ENCODE results near the gene COASY. TPM values are rescaled to one million over a fixed set of nuclear protein-coding genes. Genes with fewer than 3 reads are reported as not detected.

COASY gene
- total and polyA plus RNA-seq, 4 donors, result 25.9 to 93.2 (median 64.3) TPM

- Histone ChIP-seq H3K36me3 (ENCODE audit: control insufficient read depth in 4 of 4, insufficient read depth in 4 of 4, low read length in 4 of 4) (peaks cover 0 to 22% (median 18%) of the 10 kb centered on the region in 4 donors), H3K27me3 (ENCODE audit: control insufficient read depth in 3 of 3, insufficient read depth in 3 of 3, low read length in 2 of 3) (no peaks in the 10 kb centered on the region), H3K9me3 (ENCODE audit: control insufficient read depth in 4 of 4, insufficient read depth in 3 of 4, low read length in 3 of 4) (no peaks in the 10 kb centered on the region), H3K9ac (ENCODE audit: insufficient read depth in 1 of 2, low read length in 2 of 2) (peak overlapping the region; percentile 78 to 95), H3K4me3 (peak overlapping the region; percentile 97), H3K27ac (ENCODE audit: low read depth in 1 of 2, low read length in 1 of 2) (peak overlapping the region; percentile 79 to 94), H3K4me1 (ENCODE audit: control insufficient read depth in 5 of 5, insufficient read depth in 5 of 5, low read length in 5 of 5) (peaks cover 3 to 30% (median 18%) of the 10 kb centered on the region in 5 donors)
- ATAC-seq (ENCODE audit: insufficient read depth, low FRiP score) (no peak), DNase-seq (peak in 1 of 3 donors; percentile 26)
- 7 to 8% methylated on average over 48 of the region's 48 CpGs for WGBS, 2 donors
- TF ChIP-seq CTCF (IDR thresholded peaks at IDR 0.05; ENCODE audit: control extremely low read depth, extremely low read depth), result no peak
Measured at GRCh38 chr17:42562388-42563142, 617 bp downstream of the COASY start.

GRCh38 chr17:42563143-42563509 is 1.2 kb downstream of the COASY start:
- Histone ChIP-seq H3K27me3 (ENCODE audit: control insufficient read depth in 3 of 3, insufficient read depth in 3 of 3, low read length in 2 of 3) (no peaks in the 10 kb centered on the region), H3K4me3 (peak overlapping the region; percentile 97), H3K36me3 (ENCODE audit: control insufficient read depth in 4 of 4, insufficient read depth in 4 of 4, low read length in 4 of 4) (peaks cover 0 to 22% (median 18%) of the 10 kb centered on the region in 4 donors), H3K27ac (ENCODE audit: low read depth in 1 of 2, low read length in 1 of 2) (peak overlapping the region in 1 of 2 donors; percentile 94), H3K9ac (ENCODE audit: insufficient read depth in 1 of 2, low read length in 2 of 2) (peak overlapping the region; percentile 24 to 78), H3K9me3 (ENCODE audit: control insufficient read depth in 4 of 4, insufficient read depth in 3 of 4, low read length in 3 of 4) (no peaks in the 10 kb centered on the region), H3K4me1 (ENCODE audit: control insufficient read depth in 5 of 5, insufficient read depth in 5 of 5, low read length in 5 of 5) (peaks cover 3 to 34% (median 18%) of the 10 kb centered on the region in 5 donors)
- WGBS, 2 donors, result 76 to 80% methylated on average over 14 of the region's 14 CpGs
- ATAC-seq (ENCODE audit: insufficient read depth, low FRiP score) (no peak), DNase-seq (no peak)
- no peak for TF ChIP-seq CTCF (IDR thresholded peaks at IDR 0.05; ENCODE audit: control extremely low read depth, extremely low read depth)

- DNase-seq, result no peak
Measured at GRCh38 chr17:42563543-42563942, 1.6 kb downstream of the COASY start.

More at GRCh38 chr17:42563543-42563942, 1.6 kb downstream of the COASY start:
- no peak for ATAC-seq (ENCODE audit: insufficient read depth, low FRiP score)
- Histone ChIP-seq H3K9ac (ENCODE audit: insufficient read depth in 1 of 2, low read length in 2 of 2) (peak overlapping the region in 1 of 2 donors; percentile 62), H3K27me3 (ENCODE audit: control insufficient read depth in 3 of 3, insufficient read depth in 3 of 3, low read length in 2 of 3) (no peaks in the 10 kb centered on the region), H3K9me3 (ENCODE audit: control insufficient read depth in 4 of 4, insufficient read depth in 3 of 4, low read length in 3 of 4) (no peaks in the 10 kb centered on the region), H3K4me1 (ENCODE audit: control insufficient read depth in 5 of 5, insufficient read depth in 5 of 5, low read length in 5 of 5) (peaks cover 3 to 37% (median 18%) of the 10 kb centered on the region in 5 donors), H3K27ac (ENCODE audit: low read depth in 1 of 2, low read length in 1 of 2) (peak overlapping the region in 1 of 2 donors; percentile 10), H3K36me3 (ENCODE audit: control insufficient read depth in 4 of 4, insufficient read depth in 4 of 4, low read length in 4 of 4) (peaks cover 0 to 24% (median 20%) of the 10 kb centered on the region in 4 donors), H3K4me3 (no peak overlapping the region)
- no peak for TF ChIP-seq CTCF (IDR thresholded peaks at IDR 0.05; ENCODE audit: control extremely low read depth, extremely low read depth)
- 0 to 18% methylated on average over 1 of the region's 1 CpG for WGBS, 2 donors
